ENCODE measurements around the gene MEDAG.

- TF ChIP-seq POLR2A (IDR thresholded peaks at IDR 0.05), result no peak
- TF ChIP-seq CTCF (IDR thresholded peaks at IDR 0.05), result no peak
Observed at GRCh38 chr13:30866677-30867076, 39.4 kb upstream of the MEDAG start.

Data from right lobe of liver (tissue), 4 donors.